Right renal cortex interstitium (tissue), 3 donors: ENCODE results near the gene MNS1. TPM values are rescaled to one million over a fixed set of nuclear protein-coding genes. Genes with fewer than 3 reads are reported as not detected.

Experiments used
- polyA plus RNA-seq, 3 donors: library from polyadenylated mRNA; unstranded; fragments of 120-200 nt; gene quantifications; one replicate each; pipeline ENCODE4 v1.2.1, GENCODE V29; 2013; ENCODE audit not compliant: insufficient read length in 3 of 3

Gene MNS1
- polyA plus RNA-seq, 3 donors: 30.0 to 39.5 (median 36.7) TPM

Other genes starting within 250 kb of the MNS1 start
- gene RFX7, start 221.3 kb downstream of the MNS1 start, polyA plus RNA-seq: 10 to 100 TPM; 22.0 to 25.3 (median 24.0) TPM
- gene TEX9, start 99.7 kb downstream of the MNS1 start, polyA plus RNA-seq: 10 to 100 TPM; 24.2 to 35.0 (median 33.0) TPM